HFF-Myc (cell line): Measurements from ENCODE around the gene GPR137B.

Experiments
- DNase-seq: peaks from one replicate; pipeline ENCODE4 v3.0.0-alpha.2; 2011; ENCODE audit warnings: low read depth; ENCODE audit errors: extremely low read depth
- H3K4me3 ChIP-seq: replicated peaks from 2 replicates; pipeline ENCODE4 v1.5.1; 2011; ENCODE audit warnings: low read depth, mild to moderate bottlenecking, control low read depth, low read length
- CTCF ChIP-seq: IDR thresholded peaks from 2 replicates; pipeline ENCODE4 v1.5.1; 2012; ENCODE audit warnings: mild to moderate bottlenecking, low read depth, low read length, control low read depth; ENCODE audit errors: missing control alignments

Gene GPR137B

GRCh38 chr1:236100799-236101198 lies 41.5 kb upstream of the GPR137B start:
- DNase-seq = no peak
- TF ChIP-seq CTCF = no peak
- no peak overlapping the region for H3K4me3 ChIP-seq

GRCh38 chr1:236101233-236102200 lies 40.8 kb upstream of the GPR137B start:
- TF ChIP-seq CTCF = no peak
- no peak overlapping the region for H3K4me3 ChIP-seq
- DNase-seq = no peak

GRCh38 chr1:236102611-236103010 lies 39.7 kb upstream of the GPR137B start:
- no peak overlapping the region for H3K4me3 ChIP-seq
- no peak for TF ChIP-seq CTCF
- DNase-seq = no peak

GRCh38 chr1:236103059-236103458 lies 39.3 kb upstream of the GPR137B start:
- TF ChIP-seq CTCF = no peak
- no peak overlapping the region for H3K4me3 ChIP-seq
- no peak for DNase-seq

GRCh38 chr1:236103646-236104218 lies 38.6 kb upstream of the GPR137B start:
- H3K4me3 ChIP-seq = no peak overlapping the region
- DNase-seq = no peak
- peak; percentile 67 for TF ChIP-seq CTCF

- TF ChIP-seq CTCF = no peak
- no peak overlapping the region for H3K4me3 ChIP-seq
- no peak for DNase-seq
Measured at GRCh38 chr1:236107121-236107907, 35.0 kb upstream of the GPR137B start.
